GM19438 (cell line): Measurements from ENCODE around the gene YIPF1.
"Not testable (repeated sequence)": the region's sequence is repeated elsewhere in the genome, so short reads cannot be mapped to it uniquely, and the experiment has no call there.

ENCODE experiments used
- ATAC-seq: cut with Tn5 transposase; IDR thresholded peaks from one replicate; pipeline ENCODE4 v1.9.1; 2021; ENCODE audit warnings: low read depth; ENCODE audit not compliant: unreplicated experiment

The YIPF1 gene

GRCh38 chr1:53847980-53848379 lies 41.6 kb downstream of the YIPF1 start:
- ATAC-seq = no peak

- no peak for ATAC-seq
Measured at GRCh38 chr1:53842347-53842746, 47.2 kb downstream of the YIPF1 start.

GRCh38 chr1:53838654-53838974 lies 51.0 kb downstream of the YIPF1 start:
- ATAC-seq = no peak

DNA sequence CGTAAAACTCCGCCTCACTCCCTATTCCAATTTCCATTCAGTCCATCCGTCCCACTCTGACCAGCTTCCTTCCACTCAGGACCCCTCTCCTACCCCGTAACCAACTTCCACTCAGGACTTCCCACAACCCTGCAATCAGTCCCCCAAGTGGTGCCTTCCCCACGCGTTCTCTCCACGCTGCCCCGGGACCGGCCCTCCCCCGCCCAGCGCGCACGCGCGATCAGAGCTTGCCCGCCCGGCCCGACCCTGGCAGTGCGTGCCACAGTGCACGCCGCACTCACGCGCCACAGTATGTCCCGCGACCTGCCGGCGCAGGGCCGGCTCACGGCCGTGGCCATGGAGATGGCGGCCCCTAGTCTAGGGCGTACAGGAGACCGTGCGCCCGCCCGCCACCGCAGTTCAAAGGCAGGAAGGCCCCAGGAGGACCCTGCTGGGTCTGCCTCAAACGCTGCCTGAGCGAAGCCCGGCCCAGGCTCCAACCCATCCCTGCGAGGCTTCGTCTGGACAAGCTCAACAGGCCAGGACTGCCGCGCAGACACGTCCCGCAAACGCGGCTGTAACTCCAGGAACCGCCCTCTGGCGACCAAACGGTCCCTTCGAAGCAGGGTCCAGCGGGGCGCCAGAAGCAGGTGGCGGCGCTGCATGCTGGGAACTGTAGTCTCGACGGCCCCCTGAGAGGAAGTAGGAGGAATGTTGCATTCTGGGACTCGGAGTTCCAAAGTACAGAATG lies 51.5 kb downstream of the YIPF1 start, which contains the start of gene NDC1:
NDC1 (minus strand) TSS at position 373 of the 730 bp plus-strand sequence; CDS start at position 338, 35 bp downstream.
- peak; percentile 76 for ATAC-seq

DNA sequence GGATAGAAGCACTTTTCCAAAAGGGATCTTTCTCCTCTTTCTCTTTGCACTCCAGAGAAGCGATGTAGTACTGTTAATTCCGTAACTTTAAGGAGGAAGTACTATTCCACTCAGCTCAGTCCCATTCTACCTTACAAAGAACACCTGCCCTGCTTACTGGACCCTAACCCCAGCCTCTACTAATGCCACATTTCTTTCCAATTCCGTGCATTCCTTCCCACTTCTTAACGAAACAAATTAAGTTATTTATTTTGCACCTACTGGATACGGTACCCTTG lies 52.0 kb downstream of the YIPF1 start:
- no peak for ATAC-seq

- no peak for ATAC-seq
Measured at GRCh38 chr1:53835491-53835890, 54.1 kb downstream of the YIPF1 start.

GRCh38 chr1:53834776-53835175 lies 54.8 kb downstream of the YIPF1 start:
- no peak for ATAC-seq

- ATAC-seq = no peak
Measured at GRCh38 chr1:53833393-53833792, 56.2 kb downstream of the YIPF1 start.

GRCh38 chr1:53826367-53826766 lies 63.2 kb downstream of the YIPF1 start:
- no peak for ATAC-seq

DNA sequence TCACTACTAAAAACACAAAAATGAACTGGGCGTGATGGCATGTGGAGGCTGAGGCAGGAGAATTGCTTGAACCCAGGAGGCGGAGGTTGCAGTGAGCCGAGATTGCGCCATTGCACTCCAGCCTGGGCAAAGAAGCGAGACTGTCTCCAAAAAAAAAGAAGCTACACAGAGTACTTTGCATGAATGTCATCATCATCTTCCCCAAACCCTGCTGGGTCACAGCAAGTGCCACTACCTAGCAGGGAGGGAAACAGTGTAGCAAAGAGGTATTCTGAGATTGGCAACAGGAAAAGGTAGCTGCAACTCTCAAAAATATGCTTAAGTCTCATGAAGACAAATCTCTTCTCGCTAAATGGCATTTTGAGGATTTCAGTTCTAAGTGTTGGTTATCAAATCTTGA lies 64.3 kb downstream of the YIPF1 start:
- ATAC-seq = no peak

GRCh38 chr1:53822931-53823330 lies 66.7 kb downstream of the YIPF1 start:
- ATAC-seq = no peak

DNA sequence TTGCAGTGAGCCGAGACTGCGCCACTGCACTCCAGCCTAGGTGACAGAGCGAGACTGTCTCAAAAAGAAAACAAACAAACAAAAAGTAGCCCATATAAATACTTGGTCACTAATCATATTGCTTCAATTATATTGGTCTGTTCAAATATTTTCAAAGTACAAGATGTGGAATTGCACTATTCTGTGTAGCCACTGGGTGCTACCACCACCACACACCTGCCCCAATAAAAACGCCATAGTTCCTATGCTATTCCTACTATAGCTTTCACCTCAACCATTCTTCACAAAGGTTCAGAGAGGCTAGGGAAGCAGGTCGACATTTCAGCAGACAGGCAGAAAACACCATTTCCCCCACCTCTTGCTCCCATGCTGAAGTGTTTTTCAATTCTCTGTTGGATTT lies 68.2 kb downstream of the YIPF1 start:
- ATAC-seq = no peak

DNA sequence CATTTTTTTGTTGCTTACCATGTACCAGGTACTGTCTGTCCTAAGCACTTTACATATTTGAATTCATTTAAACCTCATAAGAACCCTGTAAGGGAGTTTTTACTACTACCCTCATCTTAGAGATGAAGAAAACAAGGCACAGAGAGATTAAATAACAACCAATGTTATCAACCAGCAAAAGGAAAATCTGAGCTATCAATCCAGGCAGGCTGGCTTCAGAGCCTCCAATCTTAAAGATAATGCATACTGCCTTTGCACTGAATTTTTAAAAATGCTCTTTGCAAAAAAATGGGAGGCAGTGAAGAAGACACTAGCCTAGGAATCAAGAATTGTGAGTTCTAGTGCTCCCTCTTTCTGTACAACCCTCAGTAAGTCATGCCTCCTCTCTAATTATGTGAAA lies 70.2 kb downstream of the YIPF1 start:
- ATAC-seq = no peak

GRCh38 chr1:53816584-53816983 lies 73.0 kb downstream of the YIPF1 start:
- ATAC-seq = not testable (repeated sequence)

DNA sequence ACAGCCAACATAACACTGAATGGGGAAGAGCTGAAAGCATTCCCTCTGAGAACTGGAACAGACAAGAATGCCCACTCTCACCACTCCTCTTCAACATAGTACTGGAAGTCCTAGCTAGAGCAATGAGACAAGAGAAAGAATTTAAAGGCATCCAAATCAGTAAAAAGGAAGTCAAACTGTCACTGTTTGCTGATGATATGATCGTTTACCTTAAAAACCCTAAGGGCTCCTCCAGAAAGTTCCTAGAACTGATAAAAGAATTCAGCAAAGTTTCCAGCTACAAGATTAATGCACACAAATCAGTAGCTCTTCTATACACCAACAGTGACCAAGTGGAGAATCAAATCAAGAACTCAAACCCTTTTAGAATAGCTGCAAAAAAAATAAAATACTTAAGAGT lies 74.1 kb downstream of the YIPF1 start:
- not testable (repeated sequence) for ATAC-seq

DNA sequence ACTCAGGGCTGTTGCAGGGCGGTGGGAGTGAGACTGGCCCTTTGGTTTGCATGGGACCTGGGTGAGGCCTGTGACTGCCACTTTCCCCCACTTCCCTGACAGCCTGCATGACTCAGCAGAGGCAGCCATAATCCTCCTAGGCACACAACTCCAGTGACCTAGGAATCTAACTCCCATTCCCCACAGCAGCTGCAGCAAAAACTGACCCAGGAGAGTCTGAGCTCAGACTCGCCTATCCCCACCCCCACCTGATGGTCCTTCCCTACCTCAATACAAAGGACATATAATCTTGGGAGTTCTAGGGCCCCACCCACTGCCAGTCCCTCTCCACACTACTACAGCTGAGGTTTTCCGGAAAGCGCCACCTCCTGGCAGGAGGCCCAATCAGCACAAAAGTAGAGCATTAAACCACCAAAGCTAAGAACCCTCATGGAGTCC lies 78.2 kb downstream of the YIPF1 start:
- ATAC-seq = no peak

DNA sequence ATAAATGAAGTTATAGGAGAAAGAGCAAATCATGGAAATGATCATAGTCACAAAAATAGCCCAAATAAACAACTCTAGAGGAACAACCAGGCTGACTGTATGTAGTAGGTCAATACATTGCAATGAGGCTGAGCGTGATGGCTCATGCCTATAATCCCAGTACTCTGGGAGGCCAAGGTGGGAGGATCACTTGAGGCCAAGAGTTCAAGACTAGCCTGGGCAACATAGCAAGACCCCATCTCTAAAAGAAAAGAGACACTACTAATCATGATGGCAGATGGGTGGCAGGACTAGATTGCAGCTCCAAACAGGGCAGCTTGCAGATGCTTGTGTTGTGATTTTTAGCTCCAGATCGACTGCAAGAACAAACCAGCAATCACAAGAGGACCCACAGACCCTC lies 79.1 kb downstream of the YIPF1 start:
- ATAC-seq = no peak

- no peak for ATAC-seq
Measured at GRCh38 chr1:53810007-53810406, 79.6 kb downstream of the YIPF1 start.

DNA sequence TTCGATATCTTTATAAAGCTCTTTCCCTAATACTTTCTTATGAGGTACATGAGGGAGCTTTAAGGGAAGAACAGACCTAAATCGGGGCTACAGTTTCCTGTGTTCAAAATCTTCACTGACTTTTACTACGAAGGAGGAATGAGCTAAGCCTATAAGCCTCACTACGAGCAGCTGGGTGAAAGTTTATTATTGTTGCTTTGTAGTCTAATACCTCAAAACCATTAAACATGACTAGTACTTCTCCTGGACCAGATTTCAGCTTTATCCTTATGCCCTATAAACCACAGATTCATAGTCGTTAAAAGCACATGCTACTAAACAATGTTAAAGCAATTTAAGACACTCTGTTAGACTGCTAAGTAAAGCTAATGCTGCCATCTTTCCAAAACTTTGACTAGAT lies 81.7 kb downstream of the YIPF1 start:
- no peak for ATAC-seq

DNA sequence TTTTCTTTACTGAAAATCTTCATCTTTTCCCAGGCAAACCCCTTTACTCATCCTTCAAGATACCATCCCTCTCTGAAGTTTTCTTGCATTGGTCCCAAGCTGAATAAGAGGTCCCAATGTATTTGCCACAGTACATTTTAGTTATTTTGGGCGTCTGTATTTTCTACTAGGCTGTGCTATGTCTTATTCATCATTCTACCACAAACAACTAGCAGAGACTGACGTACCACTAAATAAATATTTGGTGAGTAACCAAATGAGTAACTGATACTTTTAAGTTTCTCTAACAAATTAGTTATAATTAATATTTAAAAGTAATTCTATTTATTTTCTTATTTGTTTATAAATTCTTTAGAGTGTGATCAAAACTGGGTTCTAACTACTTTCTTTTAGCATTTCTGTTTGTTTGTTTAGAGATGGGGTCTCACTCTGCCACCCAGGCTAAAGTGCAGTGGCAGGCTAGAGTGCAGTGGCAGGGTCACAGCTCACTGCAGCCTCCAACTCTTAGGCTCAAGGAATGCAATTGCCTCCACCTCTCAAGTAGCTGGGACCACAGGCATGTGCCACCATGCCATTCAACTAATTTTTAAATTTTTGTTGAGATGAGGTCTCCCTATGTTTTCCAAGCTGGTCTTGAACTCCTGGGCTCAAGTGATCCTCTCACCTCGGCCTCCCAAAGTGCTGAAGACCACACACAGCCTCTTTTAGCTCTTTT lies 84.6 kb downstream of the YIPF1 start:
- no peak for ATAC-seq

DNA sequence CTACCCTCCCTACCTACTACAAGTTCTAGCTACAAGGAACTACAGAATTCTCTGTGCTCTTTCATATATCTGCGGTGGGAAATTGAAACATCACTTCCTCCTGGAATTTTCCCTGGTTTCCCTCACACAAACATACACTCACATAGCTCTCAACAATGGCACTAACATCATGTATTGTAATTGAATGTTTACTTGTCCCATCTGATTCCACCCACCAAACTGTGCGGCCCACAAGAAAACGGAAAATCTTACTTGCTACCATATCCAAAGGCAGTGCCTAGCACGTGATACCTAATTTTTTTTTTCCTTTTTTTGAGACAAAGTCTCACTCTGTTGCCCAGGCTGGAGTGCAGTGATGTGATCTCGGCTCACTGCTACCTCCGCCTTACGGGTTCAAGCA lies 85.4 kb downstream of the YIPF1 start:
- no peak for ATAC-seq
